NCI-H2107 treated with DMSO at 0.1 percent for 48 hours (cell line): ENCODE data around the gene TESK2.
A peak's percentile ranks its signal among the peaks of the same experiment; 100 is the strongest.
"Not testable (repeated sequence)": the region's sequence is repeated elsewhere in the genome, so short reads cannot be mapped to it uniquely, and the experiment has no call there.

ENCODE experiments used
- DNase-seq: peaks from one replicate; lab custom pipeline; 2025; ENCODE audit not compliant: unreplicated experiment; lab: John Stamatoyannopoulos, UW

Gene TESK2, protein sequence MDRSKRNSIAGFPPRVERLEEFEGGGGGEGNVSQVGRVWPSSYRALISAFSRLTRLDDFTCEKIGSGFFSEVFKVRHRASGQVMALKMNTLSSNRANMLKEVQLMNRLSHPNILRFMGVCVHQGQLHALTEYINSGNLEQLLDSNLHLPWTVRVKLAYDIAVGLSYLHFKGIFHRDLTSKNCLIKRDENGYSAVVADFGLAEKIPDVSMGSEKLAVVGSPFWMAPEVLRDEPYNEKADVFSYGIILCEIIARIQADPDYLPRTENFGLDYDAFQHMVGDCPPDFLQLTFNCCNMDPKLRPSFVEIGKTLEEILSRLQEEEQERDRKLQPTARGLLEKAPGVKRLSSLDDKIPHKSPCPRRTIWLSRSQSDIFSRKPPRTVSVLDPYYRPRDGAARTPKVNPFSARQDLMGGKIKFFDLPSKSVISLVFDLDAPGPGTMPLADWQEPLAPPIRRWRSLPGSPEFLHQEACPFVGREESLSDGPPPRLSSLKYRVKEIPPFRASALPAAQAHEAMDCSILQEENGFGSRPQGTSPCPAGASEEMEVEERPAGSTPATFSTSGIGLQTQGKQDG

DNA sequence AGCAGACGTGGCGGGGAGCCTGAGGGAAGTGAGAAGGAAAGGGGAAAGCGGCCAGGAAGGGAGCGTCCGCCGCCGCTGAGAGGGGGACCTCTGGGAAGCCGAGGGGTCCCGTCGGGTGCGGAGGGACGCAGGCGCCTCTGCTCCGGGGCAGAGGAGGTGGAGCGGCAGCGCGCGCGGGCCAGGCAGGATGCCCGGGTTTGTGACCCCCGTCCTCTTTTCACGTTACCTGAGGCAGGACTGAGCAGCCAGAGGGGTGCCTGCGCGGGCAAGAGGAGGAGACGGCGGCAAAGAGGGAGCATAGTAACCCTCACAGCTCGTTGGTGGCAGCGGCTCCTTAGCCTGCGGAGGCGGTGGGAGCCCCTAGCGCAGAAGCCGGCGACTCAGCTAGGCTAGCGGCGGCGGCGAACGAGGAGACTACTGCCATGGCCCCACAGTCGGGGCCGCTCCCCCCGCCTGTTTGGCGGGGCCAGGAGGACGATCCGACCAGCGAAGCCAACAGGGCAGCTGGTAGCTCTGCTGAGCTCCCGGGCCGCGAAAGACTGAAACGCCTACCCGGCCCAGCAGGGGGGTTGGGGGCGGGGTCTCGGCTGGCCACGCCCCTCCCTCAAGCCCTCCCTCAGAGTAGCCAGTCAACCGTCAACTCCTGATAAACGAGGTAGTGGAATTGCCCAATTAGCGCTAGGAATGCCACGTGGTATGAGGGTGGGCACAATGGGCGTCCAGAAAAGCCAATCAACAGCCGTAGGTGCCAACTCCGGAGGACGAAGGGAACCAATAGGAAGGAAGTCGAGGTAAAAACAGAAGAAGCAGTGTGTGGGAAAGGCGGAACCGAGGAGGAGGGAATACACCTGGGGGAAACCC lies at the start of gene TESK2:
Gene TESK2 (minus strand): TSS at position 538 of the 861 bp plus-strand sequence. CDS start 33,378 bp downstream, outside the sequence.
- DNase-seq = peak; percentile 100

DNA sequence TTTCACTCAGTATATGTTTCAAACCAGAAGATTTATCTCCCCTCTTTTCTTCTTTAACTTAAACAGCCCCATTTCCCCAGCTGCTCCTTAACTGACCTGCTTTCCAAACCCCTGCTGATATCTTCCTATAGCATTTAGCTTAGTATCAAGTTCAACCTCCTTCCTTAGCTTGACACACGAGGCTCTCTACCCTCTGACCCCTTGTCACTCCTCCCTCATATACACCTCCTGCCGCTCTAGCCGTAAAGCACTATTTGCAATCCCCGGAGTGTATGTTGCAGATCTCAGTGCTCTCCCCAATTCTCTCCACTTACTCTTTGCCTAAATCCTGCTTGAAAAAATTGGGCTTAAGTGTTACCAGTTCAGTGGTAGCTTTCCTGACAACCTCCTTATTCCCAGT lies 45.9 kb upstream of the TESK2 start:
- no peak for DNase-seq

DNA sequence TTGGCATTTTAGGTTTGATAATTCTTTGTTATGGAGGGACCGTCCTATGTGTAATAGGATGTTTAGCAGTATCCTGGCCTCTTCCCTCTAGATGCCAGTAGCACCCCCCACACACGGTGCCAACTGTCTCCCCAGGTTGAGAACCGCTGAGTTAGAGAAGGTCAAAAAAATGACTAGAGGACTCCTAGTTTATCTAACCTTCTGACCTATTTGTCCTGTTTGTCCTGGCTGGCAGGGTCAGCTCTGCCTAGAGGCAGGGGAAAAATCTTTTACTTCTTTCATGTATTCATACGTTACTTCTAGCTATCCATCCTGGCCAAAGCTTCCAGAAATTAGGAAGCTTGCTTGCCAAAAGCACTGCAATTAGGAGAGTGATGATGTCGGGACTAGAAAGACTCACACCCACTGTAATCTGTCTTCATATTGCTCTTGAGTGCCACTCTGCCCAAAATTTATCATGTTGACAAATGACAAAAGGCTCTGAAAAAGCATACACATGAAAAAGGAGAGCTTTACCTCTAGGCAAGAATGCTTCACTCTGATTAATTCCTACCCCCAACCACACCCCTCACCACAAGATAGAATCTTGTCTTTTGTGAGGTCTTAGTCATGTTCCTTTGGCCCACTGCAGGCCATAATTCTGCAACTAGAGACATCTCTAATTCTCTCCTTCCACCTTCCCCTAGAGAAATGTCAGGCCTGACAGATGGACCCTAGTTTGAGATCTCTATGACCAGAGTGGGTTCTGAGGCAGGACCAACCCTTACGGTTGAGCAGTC lies 45.2 kb upstream of the TESK2 start:
- DNase-seq = no peak

DNA sequence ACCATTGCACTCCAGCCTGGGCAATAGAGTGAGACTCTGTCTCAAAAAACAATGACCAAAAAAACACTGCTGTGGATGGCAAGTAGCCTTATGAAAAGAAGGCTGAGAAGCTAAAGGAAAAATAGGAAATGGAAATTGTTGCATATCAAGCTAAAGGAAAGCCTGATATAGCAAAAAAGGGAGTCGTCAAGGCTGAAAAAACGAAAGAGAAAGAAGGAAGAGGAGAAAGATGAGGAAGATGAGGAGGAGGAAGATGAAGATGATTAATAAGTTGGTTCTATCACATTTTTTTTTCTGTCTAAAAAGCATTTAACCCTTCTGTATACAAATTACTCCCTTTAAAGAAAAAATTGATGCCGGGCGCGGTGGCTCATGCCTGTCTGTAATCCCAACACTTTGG lies 40.9 kb upstream of the TESK2 start:
- DNase-seq = no peak

DNA sequence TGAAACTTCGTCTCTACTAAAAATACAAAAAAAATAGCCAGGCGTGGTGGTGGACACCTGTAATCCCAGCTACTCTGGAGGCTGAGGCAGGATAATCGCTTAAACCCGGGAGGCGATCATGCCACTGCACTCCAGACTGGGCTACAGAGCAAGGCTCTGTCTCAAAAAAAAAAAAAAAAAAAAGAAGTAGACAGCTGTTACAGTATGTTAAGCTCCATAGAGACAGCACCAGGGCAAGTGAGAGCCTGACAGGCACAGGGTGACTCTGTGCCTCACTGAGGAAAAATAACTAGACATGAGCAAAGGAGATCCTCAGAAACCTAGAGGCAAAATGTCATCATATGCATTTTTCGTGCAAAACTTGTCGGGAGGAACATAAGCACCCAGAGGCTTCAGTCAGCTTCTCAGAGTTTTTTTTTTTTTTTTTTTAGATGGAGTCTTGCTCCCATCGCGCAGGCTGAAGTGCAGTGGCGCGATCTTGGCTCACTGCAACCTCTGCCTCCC lies 39.7 kb upstream of the TESK2 start:
- no peak for DNase-seq

DNA sequence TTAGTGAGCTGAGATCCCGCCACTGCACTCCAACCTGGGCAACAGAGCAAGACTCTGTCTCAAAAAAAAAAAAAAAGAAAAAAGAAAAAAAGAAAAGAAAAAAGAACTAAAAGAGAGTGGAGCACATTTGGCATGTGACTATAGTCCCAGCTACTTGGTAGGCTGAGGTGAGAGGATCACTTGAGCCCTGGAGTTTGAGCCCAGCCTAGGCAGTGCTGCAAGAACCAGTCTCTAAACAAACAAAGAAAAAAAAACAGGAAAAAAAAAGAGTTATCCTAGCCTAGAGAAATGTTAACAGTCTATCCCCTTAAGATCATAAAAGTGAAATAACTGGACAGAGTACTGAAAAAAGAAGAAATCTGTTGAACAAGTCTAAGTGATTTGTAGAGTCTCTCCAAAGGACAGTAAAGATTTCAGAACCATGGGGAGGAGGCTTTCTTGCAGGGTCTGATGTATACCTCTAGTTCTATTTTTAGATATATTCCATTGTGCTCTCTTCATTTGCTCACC lies 35.2 kb upstream of the TESK2 start:
- no peak for DNase-seq

DNA sequence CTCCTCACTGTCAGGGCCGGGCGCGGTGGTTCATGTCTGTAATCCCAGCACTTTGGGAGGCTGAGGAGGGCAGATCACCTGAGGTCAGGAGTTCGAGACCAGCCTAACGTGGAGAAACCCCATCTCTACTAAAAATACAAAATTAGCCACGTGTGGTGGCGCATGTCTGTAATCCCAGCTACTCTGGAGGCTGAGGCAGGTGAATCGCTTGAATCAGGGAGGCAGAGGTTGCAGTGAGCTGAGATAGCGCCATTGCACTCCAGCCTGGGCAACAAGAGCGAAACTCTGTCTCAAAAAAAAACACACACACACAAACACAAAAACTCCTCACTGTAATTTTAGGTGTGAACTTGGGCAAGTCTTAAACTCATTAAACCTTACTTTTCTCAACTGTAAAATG lies 33.0 kb upstream of the TESK2 start:
- DNase-seq = not testable (repeated sequence)

DNA sequence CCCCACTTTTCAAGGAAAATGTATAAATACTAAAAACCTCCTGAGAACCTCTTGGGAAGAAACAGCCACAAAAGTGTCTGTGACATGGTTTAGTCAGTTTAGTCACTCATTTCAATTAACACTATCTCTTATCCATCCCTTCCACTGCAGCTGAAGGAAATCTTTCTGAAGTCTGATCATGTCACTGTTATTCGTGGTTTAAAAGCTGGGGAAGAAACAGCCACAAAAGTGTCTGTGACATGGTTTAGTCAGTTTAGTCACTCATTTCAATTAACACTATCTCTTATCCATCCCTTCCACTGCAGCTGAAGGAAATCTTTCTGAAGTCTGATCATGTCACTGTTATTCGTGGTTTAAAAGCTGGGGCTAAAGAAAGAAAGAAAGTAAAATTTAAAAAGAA lies 32.6 kb upstream of the TESK2 start:
- not testable (repeated sequence) for DNase-seq

DNA sequence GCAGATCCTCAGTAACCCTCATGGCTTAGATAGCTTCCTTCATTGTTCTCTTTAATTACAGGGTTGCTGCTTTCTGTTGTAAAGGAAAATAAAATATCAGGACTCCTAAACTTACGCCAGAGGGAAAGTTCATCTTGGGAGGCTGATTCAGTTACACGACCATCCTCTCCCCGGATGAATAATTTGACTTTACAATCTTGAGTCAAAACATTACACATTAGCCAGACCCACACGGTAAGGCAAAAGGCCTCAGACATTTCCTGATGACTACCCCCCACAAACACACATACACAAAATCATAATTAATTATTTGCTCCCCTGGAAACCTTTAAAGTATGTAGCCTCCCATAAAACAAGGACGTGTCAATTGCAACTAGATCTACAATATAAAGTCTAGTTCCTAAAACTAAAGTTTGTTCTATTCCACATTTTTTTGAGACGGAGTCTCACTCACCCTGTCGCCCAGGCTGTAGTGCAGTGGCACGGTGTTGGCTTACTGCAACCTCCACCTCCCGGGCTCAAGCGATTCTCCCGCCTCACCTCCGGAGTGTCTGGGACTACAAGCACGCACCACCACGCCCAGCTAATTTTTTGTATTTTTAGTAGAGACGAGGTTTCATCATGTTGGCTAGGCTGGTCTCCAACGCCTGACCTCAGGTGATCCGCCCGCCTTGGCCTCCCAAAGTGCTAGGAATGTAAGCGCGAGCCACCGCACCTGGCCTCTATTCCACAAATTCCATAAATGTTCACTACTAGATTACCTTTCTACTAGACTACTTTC lies 31.6 kb upstream of the TESK2 start:
- DNase-seq = peak; percentile 83

DNA sequence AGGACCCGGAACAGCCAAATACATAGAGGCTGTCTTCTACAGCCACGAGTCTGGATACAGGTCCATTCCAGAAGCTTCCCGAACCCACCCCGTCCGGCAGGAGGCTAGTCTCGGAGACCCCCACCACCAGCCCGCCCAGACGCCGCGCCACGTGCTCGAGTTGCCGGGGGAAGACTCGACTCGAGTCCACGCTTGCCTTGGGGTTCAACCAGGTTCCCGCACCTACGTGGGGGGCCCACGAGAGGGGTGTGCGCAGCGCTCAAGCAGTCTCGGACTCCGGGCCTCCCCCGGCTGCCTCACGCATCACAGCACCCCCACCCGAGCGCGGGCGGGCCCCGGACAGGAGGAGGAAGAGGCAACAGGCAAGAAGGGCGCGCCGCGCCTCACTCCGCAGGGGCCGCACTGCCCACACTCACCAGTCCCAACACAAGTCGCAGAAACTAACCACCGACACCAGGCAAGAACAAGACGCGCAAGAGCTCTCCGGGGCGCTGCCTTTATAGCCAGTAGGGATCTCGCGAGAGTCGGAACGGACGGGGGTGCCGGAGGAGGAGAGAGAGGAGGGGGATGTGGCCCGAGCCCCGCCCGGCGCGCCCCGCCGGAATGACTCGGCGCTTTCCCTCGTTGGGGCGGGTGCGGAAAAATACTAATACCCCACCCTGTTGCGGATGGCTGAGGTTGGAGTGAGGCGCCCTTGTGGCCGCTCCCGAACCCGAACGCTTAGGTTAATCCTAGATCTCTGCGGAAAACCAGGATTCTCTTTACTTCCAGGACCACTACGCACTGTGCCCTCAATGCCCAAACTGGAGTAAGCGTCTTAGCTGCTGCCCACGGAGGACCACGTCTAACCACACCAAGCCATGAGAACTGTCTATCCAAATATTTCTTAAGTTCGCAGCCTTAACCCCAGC lies 30.7 kb upstream of the TESK2 start, which contains the start of gene PRDX1:
Gene PRDX1 (minus strand): TSS at position 472 of the 911 bp plus-strand sequence. CDS start 2,841 bp downstream, outside the sequence.
- DNase-seq = peak; percentile 95

DNA sequence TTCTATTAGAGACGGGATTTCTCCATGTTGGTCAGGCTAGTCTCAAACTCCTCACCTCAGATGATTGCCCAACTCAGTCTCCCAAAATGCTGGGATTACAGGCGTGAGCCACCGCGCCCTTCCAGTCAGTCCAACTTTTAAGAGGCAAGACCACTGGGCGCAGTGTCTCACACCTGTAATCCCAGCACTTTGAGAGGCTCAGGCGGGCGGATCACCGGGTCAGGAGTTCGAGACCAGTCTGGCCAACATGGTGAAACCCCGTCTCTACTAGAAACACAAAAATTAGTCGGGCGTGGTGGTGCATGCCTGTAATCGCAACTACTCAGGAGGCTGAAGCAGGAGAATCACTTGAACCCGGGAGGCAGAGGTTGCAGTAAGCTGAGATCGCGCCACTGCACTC lies 28.8 kb upstream of the TESK2 start:
- DNase-seq = not testable (repeated sequence)

DNA sequence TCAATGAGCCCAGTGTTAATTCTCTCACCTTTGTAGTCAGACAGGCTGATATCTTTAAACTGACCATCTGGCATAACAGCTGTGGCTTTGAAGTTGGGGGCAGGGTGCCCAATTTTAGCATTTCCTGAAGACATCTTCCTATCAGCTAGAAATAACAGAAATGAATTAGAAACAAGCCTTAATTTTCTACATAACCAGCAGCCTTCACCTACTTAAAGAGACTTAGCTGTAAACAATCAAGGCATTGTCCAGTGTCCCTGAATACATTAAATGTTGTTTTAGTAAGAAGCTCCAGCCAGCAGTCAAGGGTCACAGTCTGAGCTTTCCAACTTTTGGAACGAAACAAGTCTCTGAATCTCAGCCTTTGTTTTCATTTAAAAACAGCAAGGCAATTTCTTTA lies 27.9 kb upstream of the TESK2 start:
- DNase-seq = no peak

DNA sequence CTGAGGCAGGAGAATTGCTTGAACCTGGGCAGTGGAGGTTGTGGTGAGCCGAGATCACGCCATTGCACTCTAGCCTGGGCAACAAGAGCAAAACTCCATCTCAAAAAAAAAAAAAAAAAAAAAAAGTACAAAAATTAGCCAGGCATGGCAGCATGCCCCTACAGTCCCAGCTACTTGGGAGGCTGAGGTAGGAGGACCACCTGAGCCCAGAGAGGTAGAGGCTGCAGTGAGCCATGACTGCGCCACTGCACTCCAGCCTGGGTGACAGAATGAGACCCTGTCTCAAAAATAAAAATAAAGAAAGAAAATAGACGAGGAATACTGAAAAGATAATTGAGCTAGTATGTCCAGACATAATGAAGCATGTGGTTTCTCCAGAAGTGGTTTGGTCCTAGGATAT lies 27.4 kb upstream of the TESK2 start:
- not testable (repeated sequence) for DNase-seq

DNA sequence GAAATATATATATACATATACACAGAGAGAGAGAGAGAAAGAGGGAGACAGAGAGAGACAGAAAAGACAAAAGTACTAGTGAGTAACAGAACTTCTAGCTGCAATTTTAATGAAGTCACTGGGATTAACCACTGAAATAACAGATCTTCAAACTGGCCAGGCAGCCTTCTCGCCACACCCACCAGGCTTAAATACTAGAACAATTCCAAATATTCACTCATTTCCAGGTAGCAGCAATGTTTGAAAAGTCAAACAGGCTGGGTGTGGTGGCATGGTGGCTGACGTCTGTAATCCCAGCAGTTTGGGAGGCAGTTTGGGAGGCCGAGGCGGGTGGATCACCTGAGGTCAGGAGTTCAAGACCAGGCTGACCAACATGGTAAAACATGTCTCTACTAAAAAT lies 25.5 kb upstream of the TESK2 start:
- DNase-seq = no peak

DNA sequence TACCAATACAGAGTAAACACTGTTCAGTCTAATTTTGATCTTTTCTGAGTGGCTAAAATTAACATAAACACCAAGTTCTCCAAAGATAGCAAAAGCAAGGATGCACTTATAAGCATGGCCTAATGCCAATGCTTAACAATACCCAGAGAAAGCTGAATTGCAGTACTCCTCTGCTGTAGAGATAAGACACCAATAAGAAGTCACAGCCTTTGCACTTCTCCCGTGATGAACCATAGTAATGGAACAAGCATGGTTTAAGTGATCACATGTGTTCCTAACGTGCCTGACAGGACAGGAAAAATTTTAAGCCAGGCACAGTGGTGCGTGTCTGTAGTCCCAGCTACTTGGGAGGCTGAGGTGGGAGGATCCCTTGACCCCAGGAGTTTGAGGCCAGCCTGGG lies 25.1 kb upstream of the TESK2 start:
- no peak for DNase-seq

DNA sequence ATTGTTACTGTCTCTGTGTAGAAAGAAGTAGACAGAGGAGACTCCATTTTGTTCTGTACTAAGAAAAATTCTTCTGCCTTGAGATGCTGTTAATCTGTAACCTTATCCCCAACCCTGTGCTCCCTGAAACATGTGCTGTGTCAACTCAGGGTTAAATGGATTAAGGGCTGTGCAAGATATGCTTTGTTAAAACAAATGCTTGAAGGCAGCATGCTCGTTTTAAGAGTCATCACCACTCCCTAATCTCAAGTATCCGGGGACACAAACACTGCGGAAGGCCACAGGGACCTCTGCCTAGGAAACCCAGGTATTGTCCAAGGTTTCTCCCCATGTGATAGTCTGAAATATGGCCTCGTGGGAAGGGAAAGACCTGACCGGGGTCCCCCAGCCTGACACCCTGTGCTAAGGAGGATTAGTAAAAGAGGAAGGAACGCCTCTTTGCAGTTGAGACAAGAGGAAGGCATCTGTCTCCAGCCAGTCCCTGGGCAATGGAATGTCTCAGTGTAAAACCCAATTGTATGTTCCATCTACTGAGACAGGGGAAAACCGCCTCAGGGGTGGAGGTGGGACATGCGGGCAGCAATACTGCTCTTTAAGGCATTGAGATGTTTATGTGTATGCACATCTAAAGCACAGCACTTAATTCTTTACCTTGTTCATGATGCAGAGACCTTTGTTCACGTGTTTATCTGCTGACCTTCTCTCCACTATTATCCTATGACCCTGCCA lies 22.7 kb upstream of the TESK2 start:
- not testable (repeated sequence) for DNase-seq

DNA sequence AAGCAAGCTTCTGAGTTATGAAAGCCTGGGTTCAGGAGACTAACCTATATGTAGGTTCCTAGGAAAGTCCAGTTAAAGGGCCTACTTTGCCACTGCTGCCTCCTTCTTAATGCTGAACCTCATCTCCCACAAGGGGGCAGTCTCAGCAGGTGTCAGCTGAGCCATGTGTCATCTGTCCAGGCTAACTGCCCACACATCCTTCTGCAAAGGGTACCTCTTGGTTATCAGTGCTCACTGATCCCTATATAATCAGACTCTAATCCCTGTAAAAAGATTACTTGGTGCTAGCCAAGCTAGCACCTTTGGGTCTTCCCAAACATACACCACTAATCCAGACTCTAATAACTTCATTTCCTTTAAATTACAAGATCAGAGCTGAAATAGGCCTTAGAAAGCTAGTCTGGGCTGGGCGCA lies 21.7 kb upstream of the TESK2 start:
- peak; percentile 54 for DNase-seq

DNA sequence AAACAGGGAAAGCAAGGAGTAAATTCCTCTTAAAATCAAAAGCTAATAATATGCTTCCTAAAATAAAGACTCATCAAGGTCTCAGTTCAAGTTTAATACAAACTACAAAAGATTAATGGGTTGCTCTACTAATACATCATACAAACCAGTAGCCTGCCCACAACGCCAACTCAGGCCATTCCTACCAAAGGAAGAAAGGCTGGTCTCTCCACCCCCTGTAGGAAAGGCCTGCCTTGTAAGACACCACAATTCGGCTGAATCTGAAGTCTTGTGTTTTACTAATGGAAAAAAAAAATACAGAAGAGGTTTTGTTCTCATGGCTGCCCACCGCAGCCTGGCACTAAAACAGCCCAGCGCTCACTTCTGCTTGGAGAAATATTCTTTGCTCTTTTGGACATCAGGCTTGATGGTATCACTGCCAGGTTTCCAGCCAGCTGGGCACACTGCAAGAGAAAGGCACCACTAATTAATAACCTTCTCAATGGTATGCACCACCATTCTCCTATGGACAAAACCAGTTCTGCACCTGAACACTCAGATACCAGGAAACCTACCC lies 20.1 kb upstream of the TESK2 start:
- DNase-seq = no peak
